Occipital lobe (tissue), 2 donors: ENCODE results near the gene FBXL13. TPM values are rescaled to one million over a fixed set of nuclear protein-coding genes. Genes with fewer than 3 reads are reported as not detected.
"Not testable (repeated sequence)": the region's sequence is repeated elsewhere in the genome, so short reads cannot be mapped to it uniquely, and the experiment has no call there.

Experiments used
- DNase-seq: peaks from one replicate; lab custom pipeline; 2025; lab: John Stamatoyannopoulos, UW
- total RNA-seq: library from RNA; depleted of rRNA; stranded (reverse); fragments of >200 nt; gene quantifications from one replicate; pipeline ENCODE4 v1.2.3, GENCODE V29; 2014

FBXL13 gene
- total RNA-seq, 1 donor from 2014 or later, result 5.0 TPM

DNA sequence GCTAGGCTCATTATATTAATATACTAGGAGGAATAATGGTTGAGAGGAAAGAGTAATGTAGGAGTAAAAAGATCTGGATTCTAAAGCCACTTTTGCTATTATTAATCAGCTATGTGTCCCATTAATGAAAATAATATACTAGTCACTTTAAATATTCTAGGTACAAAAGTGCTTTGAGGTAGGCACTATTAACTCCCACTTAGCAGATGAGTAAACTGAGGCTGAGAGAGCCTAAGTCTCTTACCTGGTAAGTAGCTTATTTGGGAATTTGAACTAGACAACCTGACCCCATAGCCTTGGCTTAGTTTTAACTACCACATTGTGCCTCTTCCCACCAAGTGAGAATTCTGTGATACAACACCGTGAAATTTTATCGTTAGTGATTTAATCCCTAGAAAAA is 6.3 kb upstream of the FBXL13 start:
- no peak for DNase-seq

DNA sequence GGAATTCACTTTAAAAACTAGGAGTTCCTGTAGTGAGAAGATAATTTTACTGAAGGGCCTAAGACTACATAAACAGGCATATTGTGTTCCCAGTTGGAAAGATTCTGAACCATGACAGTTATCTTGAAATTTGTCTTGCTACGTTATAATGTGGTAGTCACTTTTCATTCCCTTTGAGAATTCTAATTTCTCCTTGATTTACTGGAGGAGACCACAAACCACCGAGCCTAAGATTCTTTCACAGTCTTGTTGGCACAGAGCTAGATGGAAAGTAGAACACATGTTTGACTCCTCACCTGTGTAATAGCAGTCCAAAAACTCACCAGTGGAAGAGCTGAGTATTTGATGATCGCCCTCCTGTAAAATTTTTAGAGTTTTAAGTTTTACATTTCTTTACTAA is 5.2 kb upstream of the FBXL13 start:
- DNase-seq, result no peak

DNA sequence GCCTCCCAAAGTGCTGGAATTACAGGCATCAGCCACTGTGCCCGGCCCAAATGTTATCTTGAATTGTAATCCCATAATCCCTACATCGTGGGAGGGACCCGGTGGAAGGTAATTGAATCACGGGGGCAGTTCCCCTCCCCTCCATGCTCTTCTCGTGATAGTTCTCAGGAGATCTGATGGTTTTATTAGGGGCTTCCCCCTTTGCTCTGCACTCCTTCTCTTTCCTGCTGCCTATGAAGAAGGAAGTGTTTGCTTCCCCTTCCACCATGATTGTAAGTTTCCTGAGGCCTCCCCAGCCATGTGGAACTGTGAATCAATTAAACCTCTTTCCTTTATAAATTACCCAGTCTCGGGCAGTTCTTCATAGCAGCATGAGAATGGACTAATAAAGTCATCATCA is 3.6 kb upstream of the FBXL13 start:
- not testable (repeated sequence) for DNase-seq

DNA sequence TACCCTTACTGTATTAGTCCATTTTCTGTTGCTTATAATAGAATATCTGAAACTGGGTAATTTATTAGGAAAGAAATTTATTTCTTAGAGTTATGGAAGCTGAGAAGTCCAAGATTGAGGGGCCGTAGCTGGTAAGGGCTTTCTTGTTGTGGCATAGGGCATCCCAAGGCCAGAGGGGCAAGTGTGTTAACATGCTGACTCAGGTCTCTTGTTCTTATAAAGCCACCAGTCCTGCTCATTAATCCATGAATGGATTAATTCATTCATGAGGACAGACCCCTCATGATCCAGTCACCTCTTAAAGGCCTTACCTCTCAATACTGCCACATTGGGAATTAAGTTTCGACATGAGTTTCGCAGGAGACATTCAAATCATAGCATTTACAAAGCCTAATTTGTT is 2.7 kb upstream of the FBXL13 start:
- no peak for DNase-seq

DNA sequence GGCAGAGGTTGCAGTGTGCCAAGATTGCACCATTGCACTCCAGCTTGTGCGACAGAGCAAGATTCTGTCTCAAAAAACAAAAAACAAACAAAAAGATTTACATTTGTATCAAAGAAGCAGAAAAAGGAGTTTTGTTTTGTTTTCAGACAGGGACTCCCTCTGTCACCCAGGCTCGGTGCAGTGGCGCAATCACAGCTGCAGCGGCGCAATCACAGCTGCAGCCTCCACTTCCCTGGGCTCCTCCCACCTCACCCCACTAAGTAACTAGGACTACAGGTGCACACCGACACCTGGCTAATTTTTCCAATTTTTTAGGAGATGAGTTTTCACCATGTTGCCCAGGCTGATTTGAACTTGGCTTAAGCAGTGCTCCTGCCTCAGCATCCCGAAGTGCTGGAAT is 2.2 kb upstream of the FBXL13 start:
- DNase-seq, result no peak

DNA sequence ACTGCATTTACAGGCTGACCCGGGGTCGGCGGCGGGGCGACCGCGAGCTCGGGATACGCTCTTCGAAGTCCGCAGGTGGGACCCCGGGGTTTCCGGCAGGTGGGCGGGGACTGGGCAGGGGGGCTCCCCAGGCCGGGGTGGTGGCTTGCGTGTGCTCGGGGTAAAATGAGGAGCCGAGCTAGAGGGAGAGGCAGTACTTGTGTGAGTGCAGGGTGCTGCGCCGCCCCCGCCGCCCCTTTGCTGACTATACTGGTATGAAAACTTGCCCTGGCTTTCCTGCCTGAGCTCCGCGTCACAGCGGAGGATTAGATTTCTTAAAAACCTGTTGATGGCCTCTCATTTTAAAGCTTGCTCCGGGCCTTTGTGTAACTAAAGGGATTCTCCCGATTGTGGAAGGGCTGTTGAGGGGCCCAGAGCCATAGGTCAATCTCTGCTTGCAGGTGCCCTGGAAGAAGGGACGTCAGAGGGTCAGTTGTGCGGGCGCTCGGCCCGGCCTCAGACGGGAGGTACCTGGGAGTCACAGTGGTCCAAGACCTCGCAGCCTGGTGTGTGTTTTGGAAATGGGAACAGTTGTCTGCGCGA is 832 bp upstream of the FBXL13 start:
- no peak for DNase-seq

DNA sequence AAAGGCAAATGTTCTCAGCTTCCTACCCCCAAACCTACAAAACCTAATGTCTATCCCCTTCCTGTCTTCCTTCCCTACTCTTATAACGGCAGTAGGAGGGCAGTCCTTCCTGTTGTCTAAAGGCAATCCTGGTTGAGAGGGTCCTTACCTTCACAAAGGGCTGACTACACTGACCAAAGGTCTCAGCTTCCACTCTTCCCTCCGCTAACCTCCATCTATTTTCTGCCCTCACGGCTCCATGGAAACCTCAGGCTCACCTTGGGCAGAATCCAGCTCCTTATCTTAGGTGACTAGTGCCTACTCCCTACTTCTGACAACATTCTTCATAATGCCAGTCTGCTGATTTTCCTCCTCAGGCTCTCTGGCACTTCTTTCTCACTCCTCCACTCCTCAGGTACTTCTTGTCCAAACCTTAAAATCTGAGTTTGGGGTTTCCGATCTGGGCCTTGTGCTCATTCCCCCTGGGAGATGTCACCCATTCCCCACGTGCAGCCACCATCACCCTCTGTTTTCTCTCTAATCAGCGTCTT is 542 bp downstream of the FBXL13 start:
- no peak for DNase-seq

DNA sequence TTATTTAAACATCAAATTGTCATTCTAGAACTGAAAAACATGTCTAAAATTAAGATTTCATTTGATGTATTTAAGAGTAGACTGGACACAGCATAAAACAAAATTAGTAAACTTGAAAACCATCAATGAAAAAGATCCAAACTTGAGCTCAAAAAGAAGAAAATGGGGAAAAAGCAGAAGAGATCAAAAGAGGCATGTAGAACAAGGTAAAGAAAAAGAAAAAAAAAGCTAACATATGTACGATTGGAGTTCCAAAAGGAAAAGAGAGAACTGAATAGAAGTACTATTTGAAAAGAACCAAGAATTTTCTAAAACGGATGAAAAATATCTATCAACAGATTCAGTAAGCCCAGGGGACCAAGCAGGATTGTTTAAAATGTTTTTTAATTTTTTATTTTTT is 3.6 kb downstream of the FBXL13 start:
- DNase-seq, result no peak

DNA sequence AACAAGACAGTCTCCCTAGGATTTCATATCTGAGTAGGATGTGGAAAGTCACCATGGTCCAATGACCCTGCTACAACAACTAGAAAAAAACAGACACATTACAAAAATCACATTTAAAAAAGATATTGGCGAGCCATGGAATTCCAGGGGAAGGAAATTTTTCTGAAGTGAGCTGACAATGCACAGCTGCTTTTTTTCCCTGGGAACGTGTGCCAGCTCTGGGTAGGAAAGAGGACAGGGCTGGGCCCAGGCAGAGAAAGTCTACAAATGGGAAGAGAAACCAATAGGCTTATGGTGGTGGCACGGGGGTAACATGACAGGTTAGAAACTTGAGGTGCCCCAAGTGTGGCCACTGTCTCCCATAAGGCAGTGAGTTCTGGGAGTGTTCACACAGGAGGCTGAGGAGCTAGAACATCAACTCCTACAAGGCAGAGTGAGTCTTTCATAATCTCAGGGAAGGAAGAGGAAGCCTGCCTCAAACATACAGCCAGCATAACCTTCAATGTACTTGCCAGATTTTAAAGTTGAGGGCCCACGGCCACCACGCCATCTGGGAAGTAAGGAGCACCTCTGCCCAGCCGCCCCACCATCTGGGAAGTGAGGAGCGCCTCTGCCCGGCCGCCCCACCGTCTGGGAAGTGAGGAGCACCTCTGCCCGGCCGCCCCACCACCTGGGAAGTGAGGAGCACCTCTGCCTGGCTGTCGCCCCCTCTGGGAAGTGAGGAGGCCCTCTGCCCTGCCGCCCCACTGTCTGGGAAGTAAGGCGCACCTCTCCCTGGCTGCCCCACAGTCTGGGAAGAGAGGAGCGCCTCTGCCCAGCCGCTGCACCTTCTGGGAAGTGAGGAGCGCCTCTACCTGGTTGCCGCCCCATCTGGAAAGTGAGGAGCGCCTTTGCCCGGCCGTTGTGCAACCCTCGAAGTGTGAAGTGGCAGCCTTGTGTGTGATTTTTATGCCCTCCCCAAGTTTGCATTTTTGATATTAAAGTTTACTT is 5.9 kb downstream of the FBXL13 start:
- no peak for DNase-seq

DNA sequence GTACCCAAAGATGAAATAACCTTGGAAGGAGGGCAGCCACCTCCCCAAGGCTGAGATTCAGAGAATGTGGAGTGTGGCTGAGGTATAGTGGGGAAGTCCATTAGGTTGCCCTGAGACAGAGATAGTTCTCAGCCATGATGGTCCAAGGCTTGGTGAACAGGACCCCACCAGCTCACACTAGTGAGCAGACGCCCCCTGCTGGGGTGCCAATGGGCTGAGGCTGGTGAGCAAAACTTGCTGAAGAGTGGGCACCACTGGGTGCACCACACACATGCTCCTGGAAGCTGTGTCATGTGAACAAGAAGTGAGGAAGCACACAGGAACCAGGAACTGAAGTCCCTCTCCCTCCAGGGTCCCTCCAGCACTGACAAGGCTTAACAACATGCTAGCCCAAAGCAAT is 8.9 kb downstream of the FBXL13 start:
- no peak for DNase-seq

DNA sequence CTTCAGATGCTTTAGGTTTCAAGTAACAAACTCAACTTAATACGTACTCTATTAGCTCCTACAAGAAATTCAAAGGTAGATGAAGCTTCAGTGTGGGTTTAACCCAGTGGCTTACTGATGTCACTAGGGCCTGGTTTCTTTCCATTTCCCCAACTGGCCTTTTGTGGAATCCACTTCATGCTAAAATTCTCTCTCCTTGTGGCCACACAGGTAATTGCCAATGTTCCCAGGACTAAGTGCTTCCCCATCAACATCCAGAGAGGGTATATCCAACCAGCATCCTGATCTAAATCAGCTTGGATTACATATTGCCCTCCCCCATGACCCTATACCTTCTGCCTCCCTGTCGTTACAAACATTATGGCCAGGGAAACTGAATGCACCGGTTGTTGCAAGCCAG is 10.7 kb downstream of the FBXL13 start:
- DNase-seq, result no peak

DNA sequence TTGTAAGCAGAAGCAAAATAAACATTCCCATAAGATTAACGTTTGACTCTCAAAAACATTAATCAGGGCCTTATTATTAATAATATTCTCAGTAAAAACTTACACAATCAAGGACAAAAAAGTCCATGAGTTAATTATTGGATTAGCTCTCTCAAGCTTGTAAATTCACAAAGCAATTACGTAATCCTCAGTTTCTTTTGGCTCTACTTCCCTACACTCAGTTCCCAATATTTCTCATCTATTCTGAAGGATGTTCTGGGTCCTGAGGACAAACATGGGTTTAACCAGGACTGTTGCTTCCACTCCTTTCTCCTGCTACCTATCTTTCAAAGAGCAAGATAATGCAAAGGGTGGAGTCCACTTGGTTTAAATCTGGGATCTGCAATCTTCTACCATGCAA is 15.1 kb downstream of the FBXL13 start:
- DNase-seq, result no peak

DNA sequence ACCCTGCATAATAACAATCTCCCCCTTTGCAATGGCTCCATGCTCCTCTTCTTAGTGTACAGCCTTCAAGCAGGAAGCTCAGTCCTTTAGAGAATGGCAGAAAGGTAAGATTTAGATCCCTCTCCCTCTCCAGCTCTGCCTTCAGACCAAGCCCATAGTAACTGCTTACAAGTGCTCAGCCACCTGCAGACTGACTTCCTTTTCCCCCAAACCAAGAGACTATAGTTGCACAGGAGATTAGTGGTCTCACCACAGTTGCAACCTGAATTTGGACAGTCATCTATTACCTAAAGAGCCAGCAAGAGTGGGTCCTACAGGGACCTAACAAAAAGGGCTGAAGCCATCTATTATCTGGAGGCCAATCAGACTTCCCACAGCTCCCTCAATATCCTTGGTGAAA is 16.5 kb downstream of the FBXL13 start:
- no peak for DNase-seq

DNA sequence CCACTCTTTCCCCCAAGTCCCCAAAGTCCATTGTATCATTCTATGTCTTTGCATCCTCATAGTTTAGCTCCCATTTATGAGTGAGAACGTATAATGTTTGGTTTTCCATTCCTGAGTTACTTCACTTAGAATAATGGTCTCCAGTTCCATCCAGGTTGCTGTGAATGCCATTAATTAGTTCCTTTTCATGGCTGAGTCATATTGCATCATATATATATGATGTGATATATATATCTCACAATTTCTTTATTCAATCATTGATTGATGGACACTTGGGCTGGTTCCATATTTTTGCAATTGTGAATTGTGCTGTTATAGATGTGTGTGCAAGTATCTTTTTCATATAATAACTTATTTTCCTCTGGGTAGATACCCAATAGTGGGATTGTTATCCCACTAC is 18.6 kb downstream of the FBXL13 start:
- DNase-seq, result not testable (repeated sequence)

DNA sequence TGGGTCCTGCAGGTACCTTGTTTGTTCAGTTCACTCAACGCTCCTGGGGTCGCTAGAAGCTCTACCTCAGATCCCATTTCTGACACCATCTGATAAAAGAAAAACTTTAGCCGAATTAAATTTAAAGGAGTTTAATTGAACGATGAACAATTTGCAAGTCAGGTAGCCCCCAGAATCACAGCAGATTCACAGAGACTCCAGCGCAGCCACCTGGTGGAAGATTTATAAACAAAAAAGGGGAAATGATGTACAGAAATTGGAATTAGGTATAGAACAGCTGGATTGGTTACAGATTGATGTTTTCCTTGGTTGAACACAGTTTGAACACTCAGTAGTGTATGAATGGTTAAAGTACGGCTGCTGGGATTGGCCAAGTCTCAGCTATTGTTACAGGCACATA is 23.1 kb downstream of the FBXL13 start:
- no peak for DNase-seq

DNA sequence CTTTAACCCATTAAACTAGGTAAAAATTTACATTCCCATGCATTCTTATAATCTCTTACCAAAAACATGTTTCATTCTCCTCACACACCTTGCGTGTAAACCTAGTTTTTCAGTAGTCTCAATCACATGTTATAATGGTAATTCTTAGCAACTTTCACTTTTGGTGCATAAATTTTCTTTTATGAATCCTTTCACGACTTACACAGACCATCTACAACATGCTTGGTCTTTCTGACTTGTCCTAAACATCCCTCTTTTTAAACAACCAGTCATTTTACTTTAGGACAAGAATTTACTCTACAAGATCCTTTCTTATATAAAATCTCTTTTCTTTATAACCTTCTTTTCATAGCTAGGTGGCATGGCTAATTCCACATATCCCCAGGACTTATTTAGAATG is 25.8 kb downstream of the FBXL13 start:
- no peak for DNase-seq

DNA sequence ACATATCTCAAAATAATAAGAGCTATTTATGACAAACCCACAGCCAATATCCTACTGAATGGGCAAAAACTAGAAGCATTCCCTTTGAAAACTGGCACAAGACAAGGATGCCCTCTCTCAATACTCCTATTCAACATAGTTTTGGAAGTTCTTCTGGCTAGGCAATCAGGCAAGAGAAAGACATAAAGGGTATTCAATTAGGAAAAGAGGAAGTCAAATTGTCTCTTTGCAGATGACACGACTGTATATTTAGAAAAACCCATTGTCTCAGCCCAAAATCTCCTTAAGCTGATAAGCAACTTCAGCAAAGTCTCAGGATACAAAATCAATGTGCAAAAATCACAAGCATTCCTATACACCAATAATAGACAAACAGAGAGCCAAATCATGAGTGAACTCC is 32.8 kb downstream of the FBXL13 start:
- DNase-seq, result not testable (repeated sequence)

DNA sequence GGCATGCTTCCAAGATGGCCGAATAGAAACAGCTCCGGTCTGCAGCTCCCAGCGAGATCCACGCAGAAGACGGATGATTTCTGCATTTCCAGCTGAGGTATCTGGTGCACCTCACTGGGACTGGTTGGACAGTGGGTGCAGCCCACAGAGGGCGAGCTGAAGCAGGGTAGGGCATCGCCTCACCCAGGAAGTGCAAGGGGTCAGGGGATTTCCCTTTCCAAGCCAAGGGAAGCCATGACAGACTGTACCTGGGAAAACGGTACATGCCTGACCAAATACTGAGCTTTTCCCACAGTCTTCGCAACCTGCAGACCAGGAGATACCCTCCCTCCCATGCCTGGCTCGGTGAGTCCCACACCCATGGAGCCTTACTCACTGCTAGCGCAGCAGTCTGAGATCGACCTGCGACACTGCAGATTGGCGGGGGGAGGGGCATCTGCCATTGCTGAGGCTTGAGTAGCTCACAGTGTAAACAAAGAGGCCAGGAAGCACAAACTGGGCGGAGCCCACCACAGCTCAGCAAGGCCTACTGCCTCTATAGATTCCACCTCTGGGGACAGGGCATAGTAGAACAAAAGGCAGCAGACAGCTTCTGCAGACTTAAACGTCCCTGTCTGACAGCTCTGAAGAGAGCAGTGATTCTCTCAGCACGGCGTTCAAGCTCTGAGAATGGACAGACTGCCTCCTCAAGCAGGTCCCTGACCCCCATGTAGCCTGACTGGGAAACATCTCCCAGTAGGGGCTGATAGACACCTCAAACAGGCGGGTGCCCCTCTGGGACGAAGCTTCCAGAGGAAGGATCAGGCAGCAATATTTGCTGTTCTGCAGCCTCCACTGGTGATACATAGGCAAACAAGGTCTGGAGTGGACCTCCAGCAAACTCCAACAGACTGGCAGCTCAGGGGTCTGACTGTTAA is 36.5 kb downstream of the FBXL13 start:
- not testable (repeated sequence) for DNase-seq

DNA sequence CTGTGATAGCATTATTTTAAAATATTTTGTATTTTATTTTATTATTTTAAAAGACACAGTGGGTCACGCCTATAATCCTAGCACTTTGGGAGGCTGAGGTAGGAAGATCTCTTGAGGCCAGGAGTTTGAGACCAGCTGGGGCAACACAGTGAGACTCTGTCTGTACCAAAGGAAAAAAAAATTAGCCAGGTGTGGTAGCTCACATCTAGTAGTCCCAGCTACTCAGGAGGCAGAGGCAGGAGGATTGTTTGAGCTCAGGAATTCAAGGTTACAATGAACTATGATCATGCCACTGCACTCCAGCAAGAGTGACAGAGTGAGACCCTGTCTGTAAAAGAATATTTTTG is 37.1 kb downstream of the FBXL13 start:
- DNase-seq, result no peak

DNA sequence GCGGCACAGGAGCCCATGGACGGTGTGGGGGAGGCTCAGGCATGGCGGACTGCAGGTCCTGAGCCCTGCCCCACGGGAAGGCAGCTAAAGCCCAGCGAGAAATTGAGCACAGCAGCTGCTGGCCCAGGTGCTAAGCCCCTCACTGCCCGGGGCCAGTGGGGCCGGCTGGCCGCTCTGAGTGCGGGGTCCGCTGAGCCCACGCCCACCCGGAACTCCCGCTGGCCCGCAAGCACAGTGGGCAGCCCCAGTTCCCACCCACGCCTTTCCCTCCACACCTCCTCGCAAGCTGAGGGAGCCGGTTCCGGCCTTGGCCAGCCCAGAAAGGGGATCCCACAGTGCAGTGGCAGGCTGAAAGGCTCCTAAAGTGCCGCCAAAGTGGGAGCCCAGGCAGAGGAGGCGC is 40.3 kb downstream of the FBXL13 start:
- not testable (repeated sequence) for DNase-seq

DNA sequence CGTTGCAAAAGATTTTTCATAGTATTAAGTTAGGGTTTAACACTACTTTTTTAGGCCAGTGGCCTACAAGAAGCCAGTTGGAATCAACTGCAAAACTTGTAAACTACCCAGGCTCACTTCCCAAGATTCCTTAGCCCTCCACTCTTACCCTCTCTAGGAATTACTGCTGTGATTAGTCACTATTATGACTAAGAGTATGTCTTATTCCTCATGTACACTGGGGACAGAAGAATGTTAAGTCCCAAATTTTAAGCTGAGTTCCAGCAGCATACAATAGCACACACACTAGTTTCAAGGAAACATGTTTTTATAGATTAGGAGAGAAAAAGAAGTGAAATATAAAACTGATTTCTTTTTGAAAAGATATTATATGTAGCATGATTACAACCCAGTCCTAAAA is 42.8 kb downstream of the FBXL13 start:
- DNase-seq, result no peak

DNA sequence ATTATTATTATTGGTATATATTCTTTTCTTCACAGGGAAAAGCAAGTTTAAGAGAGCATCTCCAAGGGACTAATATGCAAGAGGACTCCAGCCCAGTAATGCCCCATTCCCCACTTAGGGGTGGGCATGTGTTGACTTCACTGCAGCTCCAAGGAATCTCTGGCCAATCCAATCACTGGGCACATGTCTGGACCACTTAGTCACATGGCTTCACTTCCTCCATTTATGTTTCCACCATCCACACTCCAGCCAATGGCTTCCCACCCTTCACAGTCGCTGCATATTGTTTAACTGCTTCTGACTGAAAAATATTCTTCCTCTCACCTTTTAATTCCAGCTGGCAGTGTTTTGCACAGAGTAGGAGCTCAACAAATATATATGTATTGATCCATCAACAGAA is 43.6 kb downstream of the FBXL13 start:
- no peak for DNase-seq
